Activated T-cell treated with anti-CD3 and anti-CD28 coated beads, Interleukin-2, amount 50 U/mL, for 24 hours (primary cell): ENCODE results near the gene MPEG1.

Experiments
- DNase-seq: peaks from one replicate; pipeline ENCODE4 v3.0.0-alpha.2; 2020
- H3K27ac Mint-ChIP-seq: 2 replicates; pipeline ENCODE4 v1.8.0; 2020; ENCODE audit warnings: mild to moderate bottlenecking, mixed read lengths
- H3K27me3 Mint-ChIP-seq: 2 replicates; pipeline ENCODE4 v1.8.0; 2020; ENCODE audit warnings: mixed read lengths
- H3K36me3 Mint-ChIP-seq: 2 replicates; pipeline ENCODE4 v1.8.0; 2020; ENCODE audit warnings: low read depth, mixed read lengths
- H3K4me1 Mint-ChIP-seq: 2 replicates; pipeline ENCODE4 v1.8.0; 2020; ENCODE audit warnings: low read depth, mixed read lengths
- H3K4me3 Mint-ChIP-seq: 2 replicates; pipeline ENCODE4 v1.8.0; 2020; ENCODE audit warnings: mild to moderate bottlenecking, moderate library complexity, mixed read lengths
- H3K9me3 Mint-ChIP-seq: 2 replicates; pipeline ENCODE4 v1.8.0; 2020; ENCODE audit warnings: mixed read lengths

MPEG1 gene, protein sequence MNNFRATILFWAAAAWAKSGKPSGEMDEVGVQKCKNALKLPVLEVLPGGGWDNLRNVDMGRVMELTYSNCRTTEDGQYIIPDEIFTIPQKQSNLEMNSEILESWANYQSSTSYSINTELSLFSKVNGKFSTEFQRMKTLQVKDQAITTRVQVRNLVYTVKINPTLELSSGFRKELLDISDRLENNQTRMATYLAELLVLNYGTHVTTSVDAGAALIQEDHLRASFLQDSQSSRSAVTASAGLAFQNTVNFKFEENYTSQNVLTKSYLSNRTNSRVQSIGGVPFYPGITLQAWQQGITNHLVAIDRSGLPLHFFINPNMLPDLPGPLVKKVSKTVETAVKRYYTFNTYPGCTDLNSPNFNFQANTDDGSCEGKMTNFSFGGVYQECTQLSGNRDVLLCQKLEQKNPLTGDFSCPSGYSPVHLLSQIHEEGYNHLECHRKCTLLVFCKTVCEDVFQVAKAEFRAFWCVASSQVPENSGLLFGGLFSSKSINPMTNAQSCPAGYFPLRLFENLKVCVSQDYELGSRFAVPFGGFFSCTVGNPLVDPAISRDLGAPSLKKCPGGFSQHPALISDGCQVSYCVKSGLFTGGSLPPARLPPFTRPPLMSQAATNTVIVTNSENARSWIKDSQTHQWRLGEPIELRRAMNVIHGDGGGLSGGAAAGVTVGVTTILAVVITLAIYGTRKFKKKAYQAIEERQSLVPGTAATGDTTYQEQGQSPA

DNA sequence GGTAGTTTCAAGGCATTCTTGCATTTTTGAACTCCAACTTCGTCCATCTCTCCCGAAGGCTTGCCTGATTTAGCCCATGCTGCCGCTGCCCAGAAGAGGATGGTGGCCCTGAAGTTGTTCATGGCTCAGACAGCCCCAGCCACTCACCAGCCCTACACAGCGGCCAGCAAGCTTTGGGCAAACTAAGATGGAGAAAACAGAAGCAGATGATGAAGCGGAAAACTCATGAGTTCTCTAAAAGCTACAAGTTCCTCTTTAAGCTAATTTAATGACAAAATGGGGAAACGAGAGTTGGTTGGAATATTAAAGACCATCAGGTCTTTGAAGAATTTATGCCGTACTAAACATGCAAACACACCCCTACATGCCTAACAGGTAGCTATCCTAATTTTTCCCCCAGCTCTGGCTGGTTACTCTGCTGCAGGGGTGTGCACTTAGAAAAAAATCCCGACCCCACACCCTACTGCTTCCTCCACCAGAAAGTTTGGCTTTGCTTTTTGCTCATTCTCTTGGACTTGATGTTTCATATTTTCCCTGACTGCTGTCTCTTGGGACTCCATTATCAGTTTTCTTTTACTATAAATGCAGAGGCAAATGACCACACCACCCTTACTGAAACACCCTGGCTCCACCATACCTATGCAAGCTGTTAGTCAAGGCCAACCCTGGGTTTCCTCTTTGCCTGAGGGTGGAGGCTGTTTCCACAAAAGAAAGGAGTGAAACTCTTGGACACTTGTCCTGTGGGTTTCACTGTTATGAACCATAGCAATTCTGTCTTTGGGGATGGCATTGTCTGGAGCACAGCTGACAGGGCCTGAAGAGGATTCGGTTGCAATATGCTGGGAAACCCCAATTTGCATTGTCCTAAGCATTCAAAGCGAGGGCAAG, at the start of gene MPEG1:
Gene MPEG1 (minus strand): TSS at position 184 of the 888 bp plus-strand sequence. CDS start 62 bp downstream, at position 122.
- Mint-ChIP-seq H3K4me1 (peaks cover 31% of the 10 kb centered on the region), H3K27ac (no peak within 1 kb of the TSS), H3K27me3 (peaks cover 56% of the 10 kb centered on the region), H3K4me3 (no peak within 1 kb of the TSS), H3K36me3 (no peaks in the 10 kb centered on the region), H3K9me3 (no peaks in the 10 kb centered on the region)
- DNase-seq: no peak

DNA sequence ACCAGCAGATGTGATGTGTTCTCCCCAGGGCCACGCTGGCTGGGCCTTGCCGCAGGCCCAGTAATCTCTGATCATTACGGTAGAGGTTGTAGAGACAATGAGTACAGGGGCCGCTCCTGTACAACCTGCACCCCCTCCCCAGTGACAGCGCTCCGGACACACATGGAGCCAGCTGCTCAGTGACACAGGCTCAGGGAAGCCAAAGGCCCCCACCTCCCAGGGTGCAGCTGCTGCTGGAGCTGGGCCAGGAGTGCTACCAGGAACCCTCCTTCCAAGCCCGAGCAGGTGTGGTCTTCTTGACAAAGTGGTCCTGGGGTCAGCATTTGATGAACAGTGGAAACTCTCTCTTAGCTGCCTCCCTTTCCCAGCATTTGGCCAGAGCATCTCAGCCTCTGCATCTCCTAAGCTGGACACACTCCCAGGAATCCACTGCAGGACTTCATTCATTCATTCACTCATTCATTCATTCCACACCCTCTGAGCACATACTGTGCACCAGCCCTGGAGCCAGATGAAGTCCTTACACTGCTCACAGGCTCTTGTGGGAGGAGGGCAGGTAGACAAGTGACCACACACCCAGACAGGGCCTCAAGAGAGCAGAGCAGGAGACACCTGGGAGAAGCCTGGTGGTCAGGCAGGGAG, 49.6 kb upstream of the MPEG1 start:
- no peak for DNase-seq
- Mint-ChIP-seq H3K4me1 (no peaks in the 10 kb centered on the region), H3K27ac (no peak overlapping the region), H3K9me3 (no peaks in the 10 kb centered on the region), H3K4me3 (no peak overlapping the region), H3K27me3 (no peaks in the 10 kb centered on the region), H3K36me3 (no peaks in the 10 kb centered on the region)

DNA sequence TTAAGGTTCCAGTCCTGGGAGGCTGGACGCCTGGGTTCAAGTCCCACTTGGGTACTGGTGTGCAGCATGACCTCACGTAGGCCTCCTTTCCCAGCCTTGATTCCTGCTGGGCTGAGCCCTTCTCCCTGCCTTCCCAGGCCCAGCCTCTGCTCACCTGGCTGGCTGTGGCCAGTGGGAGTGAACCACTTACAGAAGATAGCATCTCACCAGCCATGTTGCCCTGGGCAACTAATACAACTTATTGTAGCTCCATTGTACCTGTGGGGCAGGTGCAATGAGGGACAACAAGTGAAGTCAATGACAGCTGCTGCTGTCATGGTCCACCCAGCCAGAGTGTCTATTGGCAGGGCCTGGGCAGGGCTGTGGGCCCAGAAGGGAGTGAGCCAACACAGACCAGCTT, 48.4 kb upstream of the MPEG1 start:
- no peaks in the 10 kb centered on the region for H3K9me3 Mint-ChIP-seq
- no peak overlapping the region for H3K27ac Mint-ChIP-seq

GRCh38 chr11:59259867-59260475, 47.2 kb upstream of the MPEG1 start:
- no peak overlapping the region for H3K4me3 Mint-ChIP-seq
- DNase-seq: no peak
- no peaks in the 10 kb centered on the region for H3K36me3 Mint-ChIP-seq
- no peaks in the 10 kb centered on the region for H3K9me3 Mint-ChIP-seq
- no peaks in the 10 kb centered on the region for H3K27me3 Mint-ChIP-seq
- no peaks in the 10 kb centered on the region for H3K4me1 Mint-ChIP-seq
- H3K27ac Mint-ChIP-seq: no peak overlapping the region

More for the DNA sequence above, 48.4 kb upstream of the MPEG1 start:
- H3K27me3 Mint-ChIP-seq: no peaks in the 10 kb centered on the region
- no peaks in the 10 kb centered on the region for H3K36me3 Mint-ChIP-seq
- no peak for DNase-seq
- no peak overlapping the region for H3K4me3 Mint-ChIP-seq
- no peaks in the 10 kb centered on the region for H3K4me1 Mint-ChIP-seq

DNA sequence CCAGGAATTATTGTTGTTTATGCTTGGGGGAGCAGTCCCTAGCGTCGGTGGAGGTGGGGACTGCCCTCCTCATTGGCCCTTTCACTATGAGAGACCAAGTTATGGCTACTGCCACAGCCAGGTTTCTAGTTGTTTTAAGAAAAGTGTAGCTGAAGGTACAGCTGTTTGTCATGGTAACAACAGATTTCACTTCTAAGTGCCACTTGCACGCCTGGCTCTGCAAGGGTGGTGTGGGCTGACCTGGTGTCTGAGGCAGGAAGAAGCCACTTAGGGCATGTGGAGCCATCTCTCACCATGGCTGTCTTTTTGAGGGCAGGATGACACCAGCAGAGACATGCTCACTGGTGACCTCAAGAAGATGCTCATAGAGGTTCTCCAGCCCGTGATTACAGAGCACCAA, 46.3 kb upstream of the MPEG1 start:
- no peaks in the 10 kb centered on the region for H3K36me3 Mint-ChIP-seq
- H3K4me3 Mint-ChIP-seq: no peak overlapping the region
- no peaks in the 10 kb centered on the region for H3K9me3 Mint-ChIP-seq
- H3K27ac Mint-ChIP-seq: no peak overlapping the region
- DNase-seq: no peak
- no peaks in the 10 kb centered on the region for H3K27me3 Mint-ChIP-seq
- H3K4me1 Mint-ChIP-seq: no peaks in the 10 kb centered on the region

DNA sequence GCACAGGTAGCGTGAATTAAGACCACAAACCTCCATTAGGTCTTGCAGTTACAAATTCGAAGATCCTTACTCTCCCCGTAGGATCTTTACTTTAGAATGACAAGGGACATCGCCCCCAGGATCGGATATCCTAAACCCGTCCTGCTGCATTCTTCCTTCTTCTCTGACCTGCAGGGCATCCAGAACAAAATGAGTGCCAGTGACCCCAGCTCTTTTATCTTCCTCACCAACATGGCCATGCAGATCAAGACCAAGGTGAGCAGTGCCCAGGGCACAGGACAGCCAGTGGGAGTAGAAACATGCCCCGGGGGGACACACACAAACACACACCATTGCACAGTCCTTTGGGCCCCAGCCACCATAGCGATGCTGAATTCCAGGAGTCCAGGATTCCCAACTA, 42.6 kb upstream of the MPEG1 start:
- Mint-ChIP-seq H3K9me3 (no peaks in the 10 kb centered on the region), H3K36me3 (no peaks in the 10 kb centered on the region), H3K27me3 (no peaks in the 10 kb centered on the region), H3K4me3 (no peak overlapping the region), H3K4me1 (no peaks in the 10 kb centered on the region), H3K27ac (no peak overlapping the region)
- no peak for DNase-seq

GRCh38 chr11:59254286-59254685, 41.6 kb upstream of the MPEG1 start:
- Mint-ChIP-seq H3K27ac (no peak overlapping the region), H3K36me3 (no peaks in the 10 kb centered on the region), H3K9me3 (no peaks in the 10 kb centered on the region), H3K4me3 (no peak overlapping the region), H3K27me3 (no peaks in the 10 kb centered on the region), H3K4me1 (no peaks in the 10 kb centered on the region)
- DNase-seq: no peak

- Mint-ChIP-seq H3K27me3 (no peaks in the 10 kb centered on the region), H3K36me3 (no peaks in the 10 kb centered on the region), H3K27ac (no peak overlapping the region), H3K4me3 (no peak overlapping the region), H3K9me3 (no peaks in the 10 kb centered on the region), H3K4me1 (peaks cover 7% of the 10 kb centered on the region)
- no peak for DNase-seq
These were observed 40.3 kb upstream of the MPEG1 start for GRCh38 chr11:59253001-59253400.

DNA sequence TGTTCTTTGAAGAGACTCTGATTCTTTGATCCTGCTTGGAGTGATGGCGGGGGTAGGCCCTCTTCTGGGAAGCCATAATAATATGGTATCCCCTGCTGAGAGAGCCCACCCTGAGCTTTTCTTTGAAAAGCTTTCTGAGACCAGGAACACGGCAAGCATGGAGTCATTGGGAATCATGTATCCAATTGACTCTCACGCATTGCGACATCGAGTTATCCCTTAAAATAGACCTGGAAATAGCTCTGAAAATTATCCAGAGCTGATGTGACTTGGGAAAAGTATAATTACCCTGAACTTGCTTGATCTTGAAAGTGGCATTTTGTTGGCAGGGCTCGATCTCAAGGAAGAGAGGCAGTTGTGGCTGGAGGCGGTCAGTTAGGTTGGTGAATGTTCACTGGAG, 36.8 kb upstream of the MPEG1 start:
- Mint-ChIP-seq H3K27ac (no peak overlapping the region), H3K36me3 (no peaks in the 10 kb centered on the region), H3K4me3 (no peak overlapping the region)

GRCh38 chr11:59247531-59248227, 35.0 kb upstream of the MPEG1 start:
- H3K4me1 Mint-ChIP-seq: peaks cover 20% of the 10 kb centered on the region
- H3K27ac Mint-ChIP-seq: no peak overlapping the region
- no peak overlapping the region for H3K4me3 Mint-ChIP-seq
- H3K27me3 Mint-ChIP-seq: peaks cover 2% of the 10 kb centered on the region
- DNase-seq: no peak
- H3K9me3 Mint-ChIP-seq: no peaks in the 10 kb centered on the region
- no peaks in the 10 kb centered on the region for H3K36me3 Mint-ChIP-seq

More for the DNA sequence above, 36.8 kb upstream of the MPEG1 start:
- no peak for DNase-seq
- Mint-ChIP-seq H3K9me3 (no peaks in the 10 kb centered on the region), H3K27me3 (peaks cover 1% of the 10 kb centered on the region), H3K4me1 (peaks cover 20% of the 10 kb centered on the region)

DNA sequence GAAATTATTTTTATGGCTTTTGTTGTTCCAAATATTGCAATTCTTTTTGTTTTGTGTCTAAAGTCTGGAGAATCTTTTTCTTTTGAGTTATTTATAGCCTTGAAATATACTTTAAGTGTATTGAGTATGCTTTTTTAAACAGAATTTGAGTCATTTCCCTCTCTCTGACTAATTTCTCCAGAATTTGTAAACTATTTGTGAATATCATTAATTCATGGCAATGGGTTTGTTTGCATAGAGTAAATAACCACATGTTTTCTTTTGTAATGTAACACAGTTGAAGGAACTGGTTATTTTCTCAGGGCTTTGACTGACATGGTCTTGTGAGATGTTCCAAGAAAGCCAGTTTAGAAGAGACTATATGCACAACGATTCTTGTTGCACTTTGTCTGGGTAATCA, 30.9 kb upstream of the MPEG1 start:
- peaks cover 17% of the 10 kb centered on the region for H3K4me1 Mint-ChIP-seq
- peaks cover 6% of the 10 kb centered on the region for H3K9me3 Mint-ChIP-seq
- no peak for DNase-seq
- no peak overlapping the region for H3K27ac Mint-ChIP-seq
- H3K27me3 Mint-ChIP-seq: peaks cover 2% of the 10 kb centered on the region
- H3K36me3 Mint-ChIP-seq: no peaks in the 10 kb centered on the region
- no peak overlapping the region for H3K4me3 Mint-ChIP-seq

GRCh38 chr11:59240322-59240721, 27.6 kb upstream of the MPEG1 start:
- H3K27ac Mint-ChIP-seq: no peak overlapping the region
- peaks cover 2% of the 10 kb centered on the region for H3K27me3 Mint-ChIP-seq
- H3K4me1 Mint-ChIP-seq: no peaks in the 10 kb centered on the region
- H3K4me3 Mint-ChIP-seq: no peak overlapping the region
- no peaks in the 10 kb centered on the region for H3K36me3 Mint-ChIP-seq
- DNase-seq: no peak
- peaks cover 13% of the 10 kb centered on the region for H3K9me3 Mint-ChIP-seq

- Mint-ChIP-seq H3K9me3 (no peaks in the 10 kb centered on the region), H3K36me3 (no peaks in the 10 kb centered on the region), H3K4me3 (no peak overlapping the region), H3K27ac (no peak overlapping the region), H3K27me3 (peaks cover 28% of the 10 kb centered on the region), H3K4me1 (peaks cover 11% of the 10 kb centered on the region)
- DNase-seq: no peak
These were observed 13.7 kb upstream of the MPEG1 start for GRCh38 chr11:59226396-59226795.
